ENCODE measurements around the gene MAN2B1.

- TF ChIP-seq CTCF (IDR thresholded peaks at IDR 0.05) (no peak), POLR2AphosphoS5 (IDR thresholded peaks at IDR 0.05) (no peak), POLR2A (IDR thresholded peaks at IDR 0.05) (no peak)
These were observed 37.3 kb downstream of the MAN2B1 start for GRCh38 chr19:12629215-12629614.
